ENCODE data around the gene NAALADL2.
"Not testable (repeated sequence)": the region's sequence is repeated elsewhere in the genome, so short reads cannot be mapped to it uniquely, and the experiment has no call there.

Gene NAALADL2

GRCh38 chr3:175764722-175765121 is 905.6 kb downstream of the NAALADL2 start:
- TF ChIP-seq CTCF (IDR thresholded peaks at IDR 0.05; ENCODE audit: control extremely low read depth, extremely low read depth, low read depth, missing control alignments) = no peak
- ChIA-PET POLR2A (no interaction called here), CTCF (no interaction called here)
- no peak for DNase-seq (ENCODE audit: extremely low spot score)

- CTCF ChIA-PET = no interaction called here
- TF ChIP-seq CTCF (IDR thresholded peaks at IDR 0.05; ENCODE audit: control extremely low read depth, extremely low read depth, low read depth, missing control alignments) = no peak
- POLR2A ChIA-PET = no interaction called here
- DNase-seq (ENCODE audit: extremely low spot score) = no peak
These were observed 911.3 kb downstream of the NAALADL2 start for GRCh38 chr3:175770426-175770825.

GRCh38 chr3:175777495-175777894 is 918.4 kb downstream of the NAALADL2 start:
- POLR2A ChIA-PET = no interaction called here
- no peak for DNase-seq (ENCODE audit: extremely low spot score)
- CTCF ChIA-PET = interaction anchor here (1.3 kb wide), 1 partner anchor 70 kb away, joined by 3 read pairs; no protein-coding TSS in a partner anchor
- no peak for TF ChIP-seq CTCF (IDR thresholded peaks at IDR 0.05; ENCODE audit: control extremely low read depth, extremely low read depth, low read depth, missing control alignments)

GRCh38 chr3:175777965-175778364 is 918.8 kb downstream of the NAALADL2 start:
- DNase-seq (ENCODE audit: extremely low spot score) = no peak
- no peak for TF ChIP-seq CTCF (IDR thresholded peaks at IDR 0.05; ENCODE audit: control extremely low read depth, extremely low read depth, low read depth, missing control alignments)
- CTCF ChIA-PET = interaction anchor here (1.3 kb wide), 1 partner anchor 69 kb away, joined by 3 read pairs; no protein-coding TSS in a partner anchor
- POLR2A ChIA-PET = no interaction called here

GRCh38 chr3:175778994-175779393 is 919.9 kb downstream of the NAALADL2 start:
- ChIA-PET CTCF (interaction anchor here (1.3 kb wide), 1 partner anchor 68 kb away, joined by 3 read pairs; no protein-coding TSS in a partner anchor), POLR2A (no interaction called here)
- DNase-seq (ENCODE audit: extremely low spot score) = no peak
- no peak for TF ChIP-seq CTCF (IDR thresholded peaks at IDR 0.05; ENCODE audit: control extremely low read depth, extremely low read depth, low read depth, missing control alignments)

GRCh38 chr3:175787109-175787508 is 928.0 kb downstream of the NAALADL2 start:
- POLR2A ChIA-PET; DNase-seq (ENCODE audit: extremely low spot score); CTCF ChIA-PET: not testable (repeated sequence)

GRCh38 chr3:175792245-175792644 is 933.1 kb downstream of the NAALADL2 start:
- DNase-seq (ENCODE audit: extremely low spot score) = no peak
- ChIA-PET CTCF (interaction anchor here (1.1 kb wide), 1 partner anchor 20 kb away, joined by 3 read pairs; no protein-coding TSS in a partner anchor), POLR2A (no interaction called here)
- TF ChIP-seq CTCF (IDR thresholded peaks at IDR 0.05; ENCODE audit: control extremely low read depth, extremely low read depth, low read depth, missing control alignments) = no peak

Data from GM10248 (cell line).